IPS-18c (cell line): ENCODE measurements around the gene PRKCZ.
A peak's percentile ranks its signal among the peaks of the same experiment; 100 is the strongest.

Experiments used
- H3K4me3 ChIP-seq: 2 replicates; pipeline ENCODE4 v1.7.0; 2013; ENCODE audit warnings: low read depth, mild to moderate bottlenecking, low read length, moderate library complexity; ENCODE audit not compliant: insufficient read depth
- H3K9me3 ChIP-seq: one replicate; pipeline ENCODE4 v1.6.1; 2013; ENCODE audit warnings: mild to moderate bottlenecking, low read length, moderate library complexity; ENCODE audit not compliant: control insufficient read depth, insufficient read depth

The PRKCZ gene

DNA sequence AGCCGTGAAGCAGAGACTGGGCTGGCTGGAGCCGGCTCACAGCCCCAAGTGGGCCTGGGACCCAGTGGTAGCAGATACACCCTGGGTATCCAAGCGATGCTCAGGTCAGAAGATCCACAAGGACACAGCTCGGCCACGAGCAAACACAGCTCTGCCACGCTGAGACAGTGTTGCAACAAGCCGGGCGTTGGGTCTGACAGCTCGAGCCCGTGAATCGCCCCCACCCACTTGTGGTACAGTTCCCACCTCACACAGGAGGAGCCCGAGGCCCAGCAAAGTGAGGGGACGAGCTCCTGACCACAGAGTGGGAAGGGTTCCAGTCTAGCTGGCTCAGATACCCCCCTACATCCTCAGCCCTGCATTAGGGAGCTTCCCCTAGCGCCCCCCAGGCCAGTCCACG is 8.9 kb upstream of the PRKCZ start:
- H3K4me3 ChIP-seq, result no peak overlapping the region

DNA sequence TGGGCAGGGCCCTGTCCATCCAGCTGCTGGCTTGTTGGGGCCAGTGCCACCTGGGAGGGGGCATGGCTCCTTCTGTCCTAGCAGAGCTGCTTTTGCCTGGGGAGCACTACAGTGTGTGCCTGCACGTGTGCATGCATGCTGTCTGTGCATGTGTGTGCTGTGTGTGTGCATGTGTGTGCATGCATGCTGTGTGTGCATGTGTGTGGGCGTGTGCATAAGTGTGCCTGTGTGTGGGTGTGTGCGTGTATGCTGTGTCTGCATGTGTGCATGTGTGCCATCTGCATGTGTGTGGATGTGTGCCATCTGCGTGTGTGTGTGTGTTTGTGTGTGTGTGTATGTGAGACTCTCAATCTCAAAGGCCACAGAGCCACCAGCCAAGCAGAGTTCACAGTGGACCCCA is 8.3 kb upstream of the PRKCZ start:
- Histone ChIP-seq H3K9me3 (peaks cover 2% of the 10 kb centered on the region), H3K4me3 (no peak overlapping the region)

More for the DNA sequence above, 8.9 kb upstream of the PRKCZ start:
- H3K9me3 ChIP-seq, result peaks cover 2% of the 10 kb centered on the region

DNA sequence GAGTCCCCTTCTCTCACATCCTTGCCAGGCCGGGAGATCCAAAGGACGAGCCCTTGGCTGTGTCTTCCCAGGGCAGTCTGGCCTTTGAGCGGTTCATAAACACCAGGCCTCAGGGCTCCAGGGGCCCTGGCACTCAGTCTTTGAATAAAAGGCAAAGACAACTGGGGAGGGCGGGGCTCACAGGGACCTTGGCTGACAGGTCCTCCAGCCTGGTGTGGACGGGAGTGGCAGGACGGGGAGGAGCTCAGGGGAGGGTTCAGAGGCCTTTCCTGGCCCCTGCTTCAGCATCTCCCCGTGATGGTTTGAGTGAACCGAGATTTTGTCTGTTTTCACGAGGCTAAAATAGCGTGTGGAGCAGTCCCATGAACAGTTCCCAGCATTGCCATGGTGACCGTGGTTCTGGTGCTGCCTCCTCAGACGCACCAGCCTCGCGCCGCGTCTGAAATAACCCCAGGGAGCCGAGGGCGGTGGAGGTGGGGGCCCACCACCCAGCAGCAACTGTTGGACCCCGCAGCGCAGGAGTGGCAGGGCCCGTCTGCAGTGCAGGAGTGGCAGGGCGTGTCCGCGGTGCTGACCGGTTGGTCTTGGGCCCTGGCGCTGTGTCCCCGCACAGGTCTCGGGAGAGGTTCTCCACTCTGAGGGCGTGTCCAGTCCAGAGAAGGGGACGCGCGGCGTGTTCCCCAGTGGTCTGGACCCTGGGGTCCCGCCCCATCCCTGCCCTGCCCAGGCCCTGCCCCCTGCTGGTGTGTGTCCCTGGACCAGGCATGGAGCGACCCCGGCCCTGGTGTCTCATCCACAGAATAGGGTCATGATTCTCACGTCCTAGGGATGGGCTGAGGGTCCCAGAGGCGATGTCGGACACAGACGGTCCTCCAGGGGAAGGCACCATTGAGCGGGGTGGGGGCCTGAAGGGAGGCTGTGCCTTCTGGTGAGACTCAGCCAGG is 7.1 kb upstream of the PRKCZ start:
- H3K4me3 ChIP-seq, result no peak overlapping the region
- peaks cover 2% of the 10 kb centered on the region for H3K9me3 ChIP-seq

DNA sequence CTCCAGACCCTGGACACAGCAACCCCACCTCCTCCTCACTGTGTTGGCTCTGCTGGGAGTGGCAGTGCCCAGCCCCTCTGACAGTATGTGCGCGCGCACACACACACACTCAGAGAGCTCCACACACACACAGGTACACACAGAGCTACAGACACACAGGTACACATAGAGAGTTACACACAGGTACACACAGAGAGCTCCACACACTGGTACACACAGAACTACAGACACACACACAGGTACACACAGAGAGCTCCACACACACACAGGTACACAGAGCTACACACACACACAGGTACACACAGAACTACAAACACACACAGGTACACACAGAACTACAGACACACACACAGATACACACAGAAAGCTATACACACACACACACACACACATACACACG is 6.3 kb upstream of the PRKCZ start:
- peaks cover 2% of the 10 kb centered on the region for H3K9me3 ChIP-seq

DNA sequence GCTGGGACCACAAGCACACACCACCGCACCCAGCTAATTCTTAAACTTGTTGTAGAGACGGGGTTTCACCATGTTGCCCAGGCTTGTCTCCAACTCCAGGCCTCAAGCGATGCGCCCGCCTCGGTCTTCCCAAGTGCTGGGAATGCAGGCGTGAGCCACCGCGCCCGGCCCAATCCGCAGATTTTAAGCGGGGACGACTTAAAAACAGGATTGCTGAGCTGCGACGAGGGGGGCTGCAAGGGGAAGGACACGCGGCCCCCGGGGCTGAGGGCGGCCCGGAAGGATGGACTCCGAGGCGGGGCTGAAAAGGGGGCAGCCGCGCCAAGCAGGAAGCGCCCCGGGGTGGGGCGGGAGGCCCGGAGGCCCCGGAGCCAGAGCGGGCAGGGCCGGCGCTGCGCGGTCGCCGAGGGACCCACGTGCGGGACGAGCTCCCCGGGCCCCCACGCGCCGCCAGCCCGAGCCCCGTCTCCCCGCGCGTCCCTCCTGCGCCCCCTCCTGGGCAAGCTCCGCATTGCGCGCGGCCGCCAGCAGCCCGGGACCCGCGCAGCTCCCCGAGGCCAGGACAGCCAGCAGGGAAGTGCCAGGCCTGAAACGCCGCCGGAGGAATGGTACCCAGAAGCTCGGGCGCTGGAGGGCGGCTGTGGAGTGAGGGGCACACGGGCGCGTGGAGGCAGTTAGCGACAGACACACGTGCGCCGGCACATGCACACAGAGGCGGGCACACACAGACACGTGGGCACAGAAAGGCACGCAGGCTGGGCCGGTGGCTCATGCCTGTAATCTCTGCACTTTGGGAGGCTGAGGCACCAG is 5.5 kb upstream of the PRKCZ start:
- peaks cover 2% of the 10 kb centered on the region for H3K9me3 ChIP-seq
- H3K4me3 ChIP-seq, result peak overlapping the region; percentile 20; the same call in 1 of the 2 replicates

More for the DNA sequence above, 6.3 kb upstream of the PRKCZ start:
- no peak overlapping the region for H3K4me3 ChIP-seq

DNA sequence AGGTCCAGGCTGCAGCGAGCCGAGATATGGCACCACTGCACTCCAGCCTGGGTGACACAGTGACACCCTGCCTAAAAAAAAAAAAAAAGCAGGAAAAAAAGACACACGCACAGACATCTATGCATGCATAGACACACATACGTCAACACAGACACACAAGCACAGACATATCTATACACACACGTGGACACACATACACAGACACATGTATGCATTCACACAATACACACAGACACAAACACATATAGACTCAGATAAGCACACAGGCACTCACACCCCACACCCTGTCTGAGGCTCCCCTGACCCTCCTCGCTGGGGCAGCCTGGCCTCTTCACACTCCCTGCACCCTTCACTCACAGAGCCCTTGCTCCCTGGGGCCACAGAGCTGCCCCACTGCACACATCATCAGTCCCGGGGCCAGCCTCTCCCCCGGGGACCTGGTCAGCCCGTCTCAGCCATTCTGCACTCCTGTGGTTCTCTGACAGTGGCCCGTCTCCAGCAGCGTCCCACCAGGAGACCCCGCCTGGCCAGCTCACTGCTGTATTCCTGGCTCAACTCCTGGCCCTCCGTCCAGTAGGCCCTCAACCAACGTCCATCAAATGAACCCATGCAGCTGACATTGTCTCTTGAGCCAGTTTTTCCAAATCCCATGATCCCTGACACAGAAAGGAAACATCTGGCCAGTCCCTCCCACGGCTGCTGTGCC is 4.6 kb upstream of the PRKCZ start:
- Histone ChIP-seq H3K4me3 (no peak overlapping the region), H3K9me3 (peaks cover 2% of the 10 kb centered on the region)

DNA sequence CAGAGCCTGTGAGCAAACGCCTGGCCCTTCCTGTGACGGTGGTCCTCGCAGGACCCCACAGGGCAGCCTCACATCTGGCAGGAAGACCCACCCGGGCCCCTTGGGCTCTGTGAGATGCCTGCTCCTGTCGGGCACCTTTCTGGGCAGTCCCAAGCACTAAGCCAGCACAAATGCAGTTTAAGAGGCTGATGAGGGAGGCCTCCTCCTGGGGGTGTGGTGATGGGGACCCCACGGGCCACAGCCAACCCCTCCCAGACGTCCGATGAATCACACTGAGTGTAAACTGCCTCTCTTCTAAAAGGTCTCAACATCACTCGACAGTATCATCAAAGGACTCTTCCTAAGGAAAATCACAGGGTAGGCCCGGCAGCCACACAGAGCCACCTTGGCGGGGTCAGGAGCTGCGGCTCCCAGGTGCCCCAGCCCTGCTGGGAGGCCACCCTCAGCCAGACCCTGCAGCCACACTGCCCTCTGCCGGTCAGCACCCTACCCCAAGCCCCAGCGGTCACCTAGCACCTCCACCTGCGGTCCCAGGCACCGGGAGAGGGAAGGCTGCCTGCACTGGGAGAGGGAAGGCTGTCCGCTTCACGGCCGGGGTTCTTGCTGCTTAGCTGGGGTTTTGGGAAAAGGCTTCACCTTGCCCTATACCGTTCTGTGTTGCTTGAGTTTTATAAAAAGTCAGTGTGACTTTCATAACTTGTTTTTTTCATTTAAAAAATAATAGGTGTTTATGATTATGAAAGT is 3.9 kb upstream of the PRKCZ start:
- no peak overlapping the region for H3K4me3 ChIP-seq

DNA sequence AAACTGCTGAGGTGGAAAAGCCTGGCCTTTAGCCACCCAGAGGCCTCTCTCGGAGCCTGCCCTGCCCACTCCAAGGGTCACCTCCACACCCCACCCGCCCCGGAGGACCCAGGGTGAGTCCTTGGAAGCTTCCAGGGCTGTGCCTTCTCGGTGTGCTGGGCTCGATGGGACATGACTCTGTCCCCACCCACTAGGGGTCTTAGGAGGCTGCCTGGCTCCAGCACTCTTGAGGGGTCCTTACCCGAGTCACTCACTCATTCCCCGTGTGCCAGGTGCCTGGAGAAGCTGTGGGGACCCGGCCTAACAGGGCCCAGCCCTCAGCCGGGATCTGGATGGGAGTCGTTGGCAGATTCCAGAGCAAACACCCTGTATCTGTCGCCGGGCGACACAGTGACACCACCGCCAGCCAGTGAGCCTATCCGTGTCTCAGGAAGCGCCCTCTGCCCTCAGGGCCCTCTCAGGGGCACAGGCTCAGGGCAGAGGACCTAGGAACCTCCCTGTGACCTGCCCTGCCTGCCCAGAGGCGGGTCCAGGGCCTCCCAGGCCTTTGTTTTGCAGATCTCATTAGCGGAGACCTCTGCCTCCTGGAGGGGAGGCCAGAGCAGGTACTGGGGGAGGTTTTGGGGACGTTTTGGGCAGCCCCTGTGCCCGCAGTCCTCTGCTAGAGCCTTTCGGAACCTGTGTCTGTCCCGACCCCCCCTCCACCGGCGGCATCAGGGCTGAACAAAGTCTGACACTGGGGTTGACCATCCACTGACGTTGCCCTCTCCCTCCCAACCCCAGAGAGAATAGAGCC is 3.1 kb upstream of the PRKCZ start:
- Histone ChIP-seq H3K4me3 (no peak overlapping the region), H3K9me3 (peaks cover 2% of the 10 kb centered on the region)

More for the DNA sequence above, 3.9 kb upstream of the PRKCZ start:
- H3K9me3 ChIP-seq, result peaks cover 2% of the 10 kb centered on the region

DNA sequence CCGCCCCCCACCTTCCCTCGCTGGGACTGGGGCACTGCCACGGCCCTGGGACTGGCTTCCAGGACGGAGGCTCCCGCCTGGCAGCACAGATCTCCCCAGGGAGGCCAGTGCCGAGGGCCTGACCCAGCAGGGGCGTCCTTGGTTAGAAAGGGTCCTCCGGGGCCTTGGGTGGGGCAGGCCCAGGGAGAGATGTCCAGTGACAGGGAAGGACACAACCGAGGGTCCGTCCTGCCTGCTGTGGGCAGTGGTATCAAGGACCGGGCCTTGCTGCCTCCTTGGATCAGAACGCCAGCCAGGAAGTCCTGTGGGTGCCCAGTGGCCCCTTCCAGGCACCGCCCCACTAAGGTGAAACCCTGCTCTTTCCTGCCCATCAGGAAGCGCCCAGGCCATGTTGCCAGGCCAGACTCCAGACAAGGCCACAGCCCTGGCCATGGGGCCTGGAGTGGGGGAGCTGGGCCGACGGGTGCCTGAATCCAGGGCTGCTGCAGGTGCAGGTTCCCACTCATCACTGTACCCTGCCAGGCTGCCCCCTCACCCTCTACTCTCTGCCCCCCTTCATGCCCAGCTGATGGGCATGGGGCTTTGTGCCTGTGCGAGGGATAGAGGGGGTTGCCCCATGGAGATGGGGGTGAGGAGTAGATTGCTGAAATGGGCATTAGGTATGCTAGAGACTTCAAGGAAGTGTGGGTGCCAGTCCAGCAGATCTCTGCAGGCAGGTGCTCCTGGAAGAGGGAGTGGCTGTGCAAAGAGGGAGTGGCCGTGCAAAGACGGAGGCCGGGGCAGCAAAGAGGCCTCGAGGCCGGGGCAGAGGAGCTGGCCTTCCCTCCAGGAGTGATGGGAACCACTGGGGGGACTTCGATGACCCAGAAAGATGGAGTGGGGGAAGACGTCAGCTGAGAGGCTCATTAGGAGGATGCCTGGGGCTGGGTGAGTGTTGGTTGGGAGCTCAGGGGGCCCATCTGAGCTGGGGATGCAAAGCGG is 2.2 kb upstream of the PRKCZ start:
- H3K9me3 ChIP-seq, result peaks cover 2% of the 10 kb centered on the region
- no peak overlapping the region for H3K4me3 ChIP-seq

DNA sequence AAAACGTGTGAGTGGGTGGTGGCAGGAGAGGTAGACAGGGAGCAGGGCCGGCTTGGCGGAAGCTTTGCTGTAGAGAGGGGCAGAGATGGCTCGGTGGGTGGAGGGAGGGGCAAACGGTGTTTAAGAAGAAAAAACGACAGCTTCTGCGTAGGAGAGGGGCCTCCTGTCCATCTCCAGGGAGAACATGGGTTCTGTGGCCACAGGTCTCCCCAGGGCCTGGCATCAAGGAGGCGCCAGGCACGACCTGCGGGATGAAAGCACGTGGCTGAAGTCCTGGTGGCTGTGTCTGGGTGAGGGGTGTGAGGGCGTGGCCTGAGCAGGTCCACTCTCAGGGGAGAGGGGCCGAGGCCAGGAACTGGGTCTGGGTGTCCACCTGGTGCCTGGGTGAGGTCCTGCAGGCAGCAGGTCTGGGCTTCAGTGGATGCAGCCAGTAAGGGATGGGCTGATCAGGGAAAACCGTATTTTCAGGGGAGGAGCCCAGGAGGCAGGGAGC is 940 bp upstream of the PRKCZ start:
- Histone ChIP-seq H3K4me3 (peak overlapping the region; percentile 84), H3K9me3 (peaks cover 2% of the 10 kb centered on the region)

DNA sequence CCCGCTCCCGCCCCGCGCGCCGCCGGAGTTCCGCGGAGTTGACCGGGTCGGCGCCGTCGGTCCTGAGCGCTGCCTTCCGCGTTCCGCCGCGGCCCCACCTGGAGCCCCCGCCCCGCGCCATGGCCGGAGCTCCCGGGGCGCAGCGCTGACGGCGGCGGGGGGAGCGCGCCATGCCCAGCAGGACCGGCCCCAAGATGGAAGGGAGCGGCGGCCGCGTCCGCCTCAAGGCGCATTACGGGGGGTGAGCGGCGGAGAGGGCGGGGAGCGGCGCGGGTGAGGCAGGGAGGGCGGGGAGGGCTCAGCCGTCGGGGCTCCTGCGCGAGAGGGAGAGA is 216 bp downstream of the PRKCZ start:
- Histone ChIP-seq H3K4me3 (peak overlapping the region; percentile 88), H3K9me3 (no peaks in the 10 kb centered on the region)

DNA sequence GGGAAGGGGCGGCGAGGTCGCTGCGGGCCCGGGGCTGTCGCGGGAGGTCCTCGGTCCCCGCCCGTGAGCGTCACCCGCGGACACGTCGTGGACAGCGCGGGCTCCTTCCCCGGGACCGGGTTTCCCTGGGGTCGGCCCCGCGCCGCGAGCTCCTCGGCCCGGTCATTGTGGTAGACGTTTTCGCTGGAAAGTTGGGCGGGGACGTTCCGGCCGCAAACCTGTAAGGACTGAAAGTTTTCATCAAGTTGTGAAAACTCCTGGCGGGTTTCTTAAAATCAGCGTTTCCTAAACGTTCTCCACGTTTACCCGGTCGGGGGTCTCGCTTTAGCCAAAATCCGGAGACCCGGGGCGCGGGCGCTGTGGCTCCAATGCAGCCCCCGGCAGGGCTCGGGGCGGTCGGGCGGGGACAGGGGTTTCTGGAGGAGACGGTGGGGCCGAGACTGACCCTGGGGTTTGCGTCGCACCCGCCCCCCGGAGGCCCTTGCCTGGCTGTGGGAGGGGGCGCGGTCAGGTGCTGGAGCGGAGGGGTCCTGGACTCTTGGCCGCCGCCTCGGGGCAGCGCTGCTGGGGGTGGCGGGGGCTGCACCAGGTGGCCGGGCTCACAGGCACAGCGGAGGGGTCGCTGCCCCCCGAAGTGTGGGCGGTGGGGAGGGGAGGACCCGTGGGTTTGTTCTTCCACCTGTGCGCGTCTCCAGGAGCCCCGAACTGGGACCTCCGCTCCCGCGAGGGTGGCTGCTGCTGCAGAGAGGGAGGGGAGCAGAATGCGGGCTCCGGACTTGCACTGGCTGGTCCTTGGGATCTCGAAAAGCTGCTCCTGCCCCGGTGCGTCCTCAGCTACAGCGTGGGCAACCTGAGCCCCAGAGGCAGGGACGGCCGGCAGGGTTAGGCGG is 827 bp downstream of the PRKCZ start:
- H3K4me3 ChIP-seq, result peak overlapping the region; percentile 88
- no peaks in the 10 kb centered on the region for H3K9me3 ChIP-seq

DNA sequence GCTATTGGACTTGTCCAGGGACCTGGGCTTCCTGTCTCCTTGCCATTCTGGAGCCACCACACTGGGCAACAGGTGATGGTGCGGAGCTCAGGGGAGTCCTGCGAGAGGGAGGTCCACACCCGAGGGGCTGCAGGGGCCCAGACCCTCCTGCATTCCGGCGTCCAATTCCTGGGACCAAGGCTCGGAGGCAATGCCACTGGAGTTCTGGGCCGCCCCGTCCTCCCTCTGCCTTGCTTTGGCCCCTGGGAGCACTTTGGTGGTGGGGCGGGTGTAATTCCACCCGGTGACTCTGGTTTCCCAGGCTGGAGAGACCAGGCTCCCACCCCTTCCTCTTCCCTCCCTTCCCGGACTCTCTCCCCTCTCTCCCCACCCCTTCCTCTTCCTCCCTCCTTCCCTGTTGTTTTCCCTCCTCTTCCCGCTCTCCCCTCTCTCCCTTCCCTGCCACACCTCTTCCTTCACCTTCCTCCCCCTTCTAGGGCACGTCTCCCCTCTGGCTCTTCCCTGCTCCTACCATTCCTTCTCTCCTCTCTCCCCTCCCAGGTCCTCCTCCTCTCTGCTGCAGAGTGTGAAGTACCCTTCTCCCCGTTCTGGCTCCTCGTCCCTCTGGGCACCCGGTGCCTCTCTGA is 2.0 kb downstream of the PRKCZ start:
- H3K4me3 ChIP-seq, result no peak overlapping the region; the same call in 1 of the 2 replicates
- no peaks in the 10 kb centered on the region for H3K9me3 ChIP-seq

DNA sequence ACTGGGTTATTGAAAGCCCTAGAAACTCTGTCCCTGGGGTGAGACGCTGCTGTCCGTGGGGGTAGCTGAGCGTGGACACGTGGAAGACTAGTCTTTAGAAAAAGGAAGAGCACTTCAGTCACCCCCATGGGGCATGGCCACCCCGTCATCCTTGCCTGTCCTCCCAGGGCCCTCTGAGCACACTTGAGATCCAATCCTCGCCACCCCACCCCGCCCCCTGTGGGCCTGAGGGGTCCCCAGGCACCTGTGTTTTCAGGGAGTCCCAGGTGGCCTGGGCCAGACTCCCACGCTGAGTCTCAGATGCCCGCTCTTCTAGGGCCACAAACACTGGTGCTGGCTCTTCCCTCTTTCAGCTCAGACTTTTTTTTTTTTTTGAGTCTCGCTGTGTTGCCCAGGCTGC is 2.5 kb downstream of the PRKCZ start:
- Histone ChIP-seq H3K4me3 (no peak overlapping the region), H3K9me3 (no peaks in the 10 kb centered on the region)
